Stomach (tissue), 4 donors: ENCODE data around the gene MPZL2.

ENCODE experiments used
- EP300 ChIP-seq: sonication (generic); formaldehyde crosslinking; IDR thresholded peaks from one replicate; pipeline ENCODE4 v1.6.1; 2017; ENCODE audit warnings: antibody characterized with exemption
- POLR2A ChIP-seq, 4 donors: fragments of 450-650 bp; IDR thresholded peaks; one replicate each; pipeline ENCODE4 v1.6.1; 2016; ENCODE audit warnings: antibody characterized with exemption in 4 of 4, control low read depth in 2 of 4, mild to moderate bottlenecking in 1 of 4, moderate library complexity in 1 of 4

DNA sequence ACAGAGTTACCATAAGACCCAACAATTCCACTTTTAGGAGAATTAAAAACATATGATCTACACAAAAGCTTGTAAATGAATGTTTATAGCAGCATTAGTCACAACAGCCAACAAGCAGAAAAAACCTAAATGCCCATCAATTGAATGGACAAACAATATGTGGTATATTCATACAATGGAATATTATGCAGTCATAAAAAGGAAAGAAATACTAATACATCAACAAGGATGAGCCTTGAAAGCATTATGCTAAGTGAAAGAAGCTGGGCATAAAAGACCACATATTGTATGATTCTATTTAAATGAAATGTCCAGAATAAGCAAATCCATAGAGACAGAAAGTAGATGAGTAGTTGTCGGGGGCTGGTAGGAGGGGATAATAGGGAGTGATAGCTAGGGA is 5.0 kb downstream of the MPZL2 start:
- no peak for TF ChIP-seq POLR2A (IDR thresholded peaks at IDR 0.05)
- TF ChIP-seq EP300: no peak
